ENCODE results near the gene TMEM69. TPM values are rescaled to one million over a fixed set of nuclear protein-coding genes. Genes with fewer than 3 reads are reported as not detected.

Gene TMEM69
- total and polyA plus RNA-seq, 4 donors = 8.0 to 13.0 (median 12.0) TPM

DNA sequence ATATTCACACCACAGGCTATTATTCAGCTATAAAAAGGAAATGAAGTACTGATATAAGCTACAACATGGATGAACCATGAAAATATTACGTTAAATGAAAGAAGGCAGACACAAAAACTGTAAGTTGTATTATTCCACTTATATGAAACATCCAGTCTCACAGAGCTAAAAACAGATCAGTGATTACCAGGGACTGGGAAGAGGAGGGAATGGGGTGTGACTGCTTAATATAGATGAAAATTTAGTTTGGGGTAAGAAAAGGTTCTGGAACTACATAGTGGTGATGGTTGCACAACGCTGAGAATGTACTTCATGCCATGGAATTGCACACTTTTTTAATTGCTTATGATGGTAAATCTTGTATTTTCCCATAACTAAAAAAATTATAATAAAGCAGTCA lies 21.1 kb upstream of the TMEM69 start (continued):
- TF ChIP-seq NR2F2 (IDR thresholded peaks at IDR 0.05) = no peak
- TF ChIP-seq, protein P1, sequence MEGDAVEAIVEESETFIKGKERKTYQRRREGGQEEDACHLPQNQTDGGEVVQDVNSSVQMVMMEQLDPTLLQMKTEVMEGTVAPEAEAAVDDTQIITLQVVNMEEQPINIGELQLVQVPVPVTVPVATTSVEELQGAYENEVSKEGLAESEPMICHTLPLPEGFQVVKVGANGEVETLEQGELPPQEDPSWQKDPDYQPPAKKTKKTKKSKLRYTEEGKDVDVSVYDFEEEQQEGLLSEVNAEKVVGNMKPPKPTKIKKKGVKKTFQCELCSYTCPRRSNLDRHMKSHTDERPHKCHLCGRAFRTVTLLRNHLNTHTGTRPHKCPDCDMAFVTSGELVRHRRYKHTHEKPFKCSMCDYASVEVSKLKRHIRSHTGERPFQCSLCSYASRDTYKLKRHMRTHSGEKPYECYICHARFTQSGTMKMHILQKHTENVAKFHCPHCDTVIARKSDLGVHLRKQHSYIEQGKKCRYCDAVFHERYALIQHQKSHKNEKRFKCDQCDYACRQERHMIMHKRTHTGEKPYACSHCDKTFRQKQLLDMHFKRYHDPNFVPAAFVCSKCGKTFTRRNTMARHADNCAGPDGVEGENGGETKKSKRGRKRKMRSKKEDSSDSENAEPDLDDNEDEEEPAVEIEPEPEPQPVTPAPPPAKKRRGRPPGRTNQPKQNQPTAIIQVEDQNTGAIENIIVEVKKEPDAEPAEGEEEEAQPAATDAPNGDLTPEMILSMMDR (IDR thresholded peaks at IDR 0.05; ENCODE audit: low read depth, low read length, missing input control) = no peak
- TF ChIP-seq, protein P2, sequence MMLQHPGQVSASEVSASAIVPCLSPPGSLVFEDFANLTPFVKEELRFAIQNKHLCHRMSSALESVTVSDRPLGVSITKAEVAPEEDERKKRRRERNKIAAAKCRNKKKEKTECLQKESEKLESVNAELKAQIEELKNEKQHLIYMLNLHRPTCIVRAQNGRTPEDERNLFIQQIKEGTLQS (IDR thresholded peaks at IDR 0.05) = no peak

- no peaks in the 10 kb centered on the region for H3K27me3 ChIP-seq (ENCODE audit: control insufficient read depth in 4 of 4, insufficient read depth in 4 of 4, low read length in 3 of 4)
- 86% methylated on average over 8 of the region's 8 CpGs for WGBS
- DNase-seq (ENCODE audit: low spot score) = no peak
- H3K4me1 ChIP-seq (ENCODE audit: control insufficient read depth in 4 of 4, insufficient read depth in 4 of 4, low read length in 3 of 4) = peaks cover 9 to 32% (median 17%) of the 10 kb centered on the region in 4 donors
- no peak overlapping the region for H3K9ac ChIP-seq (ENCODE audit: low read depth in 1 of 2, low read length in 2 of 2)
- H3K36me3 ChIP-seq (ENCODE audit: control insufficient read depth in 4 of 4, insufficient read depth in 3 of 4, low read depth in 1 of 4, low read length in 3 of 4) = no peaks in the 10 kb centered on the region
- no peak overlapping the region for H3K27ac ChIP-seq (ENCODE audit: low read depth in 1 of 2, low read length in 2 of 2)
- H3K9me3 ChIP-seq (ENCODE audit: control insufficient read depth in 4 of 4, low read length in 3 of 4) = no peaks in the 10 kb centered on the region
- no peak overlapping the region for H3K4me3 ChIP-seq (ENCODE audit: low read depth in 1 of 3, low read length in 3 of 3)
- TF ChIP-seq NR2F2 (IDR thresholded peaks at IDR 0.05) = no peak
- no peak for TF ChIP-seq TAF1 (conservative IDR thresholded peaks at IDR 0.05)
- TF ChIP-seq RXRA (IDR thresholded peaks at IDR 0.05) = no peak
Observed at GRCh38 chr1:45667321-45668111, 20.5 kb upstream of the TMEM69 start.

GRCh38 chr1:45668526-45668925 lies 19.5 kb upstream of the TMEM69 start:
- WGBS = 97% methylated on average over 4 of the region's 4 CpGs
- Histone ChIP-seq H3K9me3 (ENCODE audit: control insufficient read depth in 4 of 4, low read length in 3 of 4) (no peaks in the 10 kb centered on the region), H3K36me3 (ENCODE audit: control insufficient read depth in 4 of 4, insufficient read depth in 3 of 4, low read depth in 1 of 4, low read length in 3 of 4) (no peaks in the 10 kb centered on the region), H3K9ac (ENCODE audit: low read depth in 1 of 2, low read length in 2 of 2) (no peak overlapping the region), H3K27ac (ENCODE audit: low read depth in 1 of 2, low read length in 2 of 2) (no peak overlapping the region), H3K27me3 (ENCODE audit: control insufficient read depth in 4 of 4, insufficient read depth in 4 of 4, low read length in 3 of 4) (no peaks in the 10 kb centered on the region), H3K4me3 (ENCODE audit: low read depth in 1 of 3, low read length in 3 of 3) (no peak overlapping the region), H3K4me1 (ENCODE audit: control insufficient read depth in 4 of 4, insufficient read depth in 4 of 4, low read length in 3 of 4) (peaks cover 7 to 35% (median 20%) of the 10 kb centered on the region in 4 donors)
- TF ChIP-seq HNF4G (IDR thresholded peaks at IDR 0.05) = no peak
- TF ChIP-seq SP1 (IDR thresholded peaks at IDR 0.05) = no peak
- no peak for TF ChIP-seq ZBTB33 (IDR thresholded peaks at IDR 0.05)
- TF ChIP-seq RAD21 (IDR thresholded peaks at IDR 0.05) = no peak
- TF ChIP-seq, protein P2 (IDR thresholded peaks at IDR 0.05) = no peak
- no peak for TF ChIP-seq HNF4A (conservative IDR thresholded peaks at IDR 0.05)
- TF ChIP-seq RXRA (IDR thresholded peaks at IDR 0.05) = no peak
- TF ChIP-seq GABPA (IDR thresholded peaks at IDR 0.05 in 1 of 2, conservative IDR thresholded peaks at IDR 0.05 in 1 of 2) = no peak
- no peak for TF ChIP-seq FOXA1 (IDR thresholded peaks at IDR 0.05)
- TF ChIP-seq EGR1 (IDR thresholded peaks at IDR 0.05; ENCODE audit: low read depth in 2 of 2) = no peak
- no peak for TF ChIP-seq FOXA2 (IDR thresholded peaks at IDR 0.05)
- TF ChIP-seq, protein P3, sequence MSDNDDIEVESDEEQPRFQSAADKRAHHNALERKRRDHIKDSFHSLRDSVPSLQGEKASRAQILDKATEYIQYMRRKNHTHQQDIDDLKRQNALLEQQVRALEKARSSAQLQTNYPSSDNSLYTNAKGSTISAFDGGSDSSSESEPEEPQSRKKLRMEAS (IDR thresholded peaks at IDR 0.05) = no peak
- TF ChIP-seq, protein P1 (IDR thresholded peaks at IDR 0.05; ENCODE audit: low read depth, low read length, missing input control) = no peak
- TF ChIP-seq, protein P4, sequence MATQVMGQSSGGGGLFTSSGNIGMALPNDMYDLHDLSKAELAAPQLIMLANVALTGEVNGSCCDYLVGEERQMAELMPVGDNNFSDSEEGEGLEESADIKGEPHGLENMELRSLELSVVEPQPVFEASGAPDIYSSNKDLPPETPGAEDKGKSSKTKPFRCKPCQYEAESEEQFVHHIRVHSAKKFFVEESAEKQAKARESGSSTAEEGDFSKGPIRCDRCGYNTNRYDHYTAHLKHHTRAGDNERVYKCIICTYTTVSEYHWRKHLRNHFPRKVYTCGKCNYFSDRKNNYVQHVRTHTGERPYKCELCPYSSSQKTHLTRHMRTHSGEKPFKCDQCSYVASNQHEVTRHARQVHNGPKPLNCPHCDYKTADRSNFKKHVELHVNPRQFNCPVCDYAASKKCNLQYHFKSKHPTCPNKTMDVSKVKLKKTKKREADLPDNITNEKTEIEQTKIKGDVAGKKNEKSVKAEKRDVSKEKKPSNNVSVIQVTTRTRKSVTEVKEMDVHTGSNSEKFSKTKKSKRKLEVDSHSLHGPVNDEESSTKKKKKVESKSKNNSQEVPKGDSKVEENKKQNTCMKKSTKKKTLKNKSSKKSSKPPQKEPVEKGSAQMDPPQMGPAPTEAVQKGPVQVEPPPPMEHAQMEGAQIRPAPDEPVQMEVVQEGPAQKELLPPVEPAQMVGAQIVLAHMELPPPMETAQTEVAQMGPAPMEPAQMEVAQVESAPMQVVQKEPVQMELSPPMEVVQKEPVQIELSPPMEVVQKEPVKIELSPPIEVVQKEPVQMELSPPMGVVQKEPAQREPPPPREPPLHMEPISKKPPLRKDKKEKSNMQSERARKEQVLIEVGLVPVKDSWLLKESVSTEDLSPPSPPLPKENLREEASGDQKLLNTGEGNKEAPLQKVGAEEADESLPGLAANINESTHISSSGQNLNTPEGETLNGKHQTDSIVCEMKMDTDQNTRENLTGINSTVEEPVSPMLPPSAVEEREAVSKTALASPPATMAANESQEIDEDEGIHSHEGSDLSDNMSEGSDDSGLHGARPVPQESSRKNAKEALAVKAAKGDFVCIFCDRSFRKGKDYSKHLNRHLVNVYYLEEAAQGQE (IDR thresholded peaks at IDR 0.05) = no peak
- TF ChIP-seq YY1 (IDR thresholded peaks at IDR 0.05) = no peak
- DNase-seq (ENCODE audit: low spot score) = no peak

Measured in liver (tissue), 9 donors.